ENCODE measurements around the gene CD164.

DNA sequence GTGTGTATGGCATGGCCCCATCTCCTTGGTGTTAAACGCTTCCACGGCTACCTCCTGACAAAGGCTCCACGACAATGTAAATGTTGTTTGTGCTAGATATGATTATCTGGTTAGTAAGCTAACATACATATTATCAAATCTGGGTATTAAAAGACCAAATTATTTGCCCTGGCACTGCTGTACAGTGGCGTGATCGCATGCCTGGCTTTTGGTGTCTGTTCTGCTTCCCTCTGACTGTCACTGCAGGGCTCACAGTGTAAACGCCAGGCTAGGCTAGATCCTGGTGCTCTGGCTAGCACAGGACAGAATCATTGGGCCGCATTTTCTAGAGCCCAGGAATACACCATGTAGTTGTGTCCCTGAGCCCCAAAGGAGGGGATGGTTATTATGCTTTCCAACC, 38.7 kb downstream of the CD164 start:
- TF ChIP-seq CTCF (IDR thresholded peaks at IDR 0.05) (no peak), TCF7L2 (IDR thresholded peaks at IDR 0.05; ENCODE audit: low read depth, low read length) (no peak), POLR2AphosphoS5 (IDR thresholded peaks at IDR 0.05; ENCODE audit: low read depth, low read length) (no peak)
